Fibroblast of mammary gland (primary cell): ENCODE results near the gene KRT35.

Experiments used
- DNase-seq: peaks from one replicate; pipeline ENCODE4 v3.0.0-alpha.2; 2010; ENCODE audit warnings: low read depth
- H3K4me3 ChIP-seq: 2 replicates; pipeline ENCODE4 v1.5.1; 2011; ENCODE audit warnings: low read depth, mild to moderate bottlenecking, low read length, moderate library complexity; ENCODE audit not compliant: control insufficient read depth
- TF ChIP-seq, protein P1 (sequence below): conservative IDR thresholded peaks from 2 replicates; pipeline ENCODE4 v1.5.1; 2011; ENCODE audit warnings: low read depth, low read length, inconsistent platforms; ENCODE audit not compliant: control insufficient read depth, insufficient read depth

The KRT35 gene

DNA sequence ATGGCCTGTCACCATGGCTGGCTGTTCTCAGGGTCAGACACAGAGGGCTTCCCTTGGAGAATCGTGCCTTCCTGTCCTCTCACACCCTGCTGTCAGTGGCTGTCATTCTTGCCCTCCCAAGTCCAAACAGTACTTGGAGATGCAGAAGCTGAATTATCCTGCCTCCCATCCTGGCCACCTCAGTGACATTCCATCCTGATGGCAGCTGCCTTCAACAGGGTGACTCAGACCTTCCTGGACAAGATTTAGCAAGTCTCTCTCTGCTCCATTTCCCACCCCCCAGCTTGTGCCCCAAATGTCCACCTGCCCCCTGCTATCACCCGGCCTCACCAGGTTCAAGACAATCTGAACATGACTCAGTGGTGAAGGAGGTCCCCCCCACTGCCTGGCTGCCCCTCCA, 13.6 kb upstream of the KRT35 start:
- no peak overlapping the region for H3K4me3 ChIP-seq
- peak; percentile 17 for DNase-seq
- TF ChIP-seq, protein P1, sequence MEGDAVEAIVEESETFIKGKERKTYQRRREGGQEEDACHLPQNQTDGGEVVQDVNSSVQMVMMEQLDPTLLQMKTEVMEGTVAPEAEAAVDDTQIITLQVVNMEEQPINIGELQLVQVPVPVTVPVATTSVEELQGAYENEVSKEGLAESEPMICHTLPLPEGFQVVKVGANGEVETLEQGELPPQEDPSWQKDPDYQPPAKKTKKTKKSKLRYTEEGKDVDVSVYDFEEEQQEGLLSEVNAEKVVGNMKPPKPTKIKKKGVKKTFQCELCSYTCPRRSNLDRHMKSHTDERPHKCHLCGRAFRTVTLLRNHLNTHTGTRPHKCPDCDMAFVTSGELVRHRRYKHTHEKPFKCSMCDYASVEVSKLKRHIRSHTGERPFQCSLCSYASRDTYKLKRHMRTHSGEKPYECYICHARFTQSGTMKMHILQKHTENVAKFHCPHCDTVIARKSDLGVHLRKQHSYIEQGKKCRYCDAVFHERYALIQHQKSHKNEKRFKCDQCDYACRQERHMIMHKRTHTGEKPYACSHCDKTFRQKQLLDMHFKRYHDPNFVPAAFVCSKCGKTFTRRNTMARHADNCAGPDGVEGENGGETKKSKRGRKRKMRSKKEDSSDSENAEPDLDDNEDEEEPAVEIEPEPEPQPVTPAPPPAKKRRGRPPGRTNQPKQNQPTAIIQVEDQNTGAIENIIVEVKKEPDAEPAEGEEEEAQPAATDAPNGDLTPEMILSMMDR, result no peak

DNA sequence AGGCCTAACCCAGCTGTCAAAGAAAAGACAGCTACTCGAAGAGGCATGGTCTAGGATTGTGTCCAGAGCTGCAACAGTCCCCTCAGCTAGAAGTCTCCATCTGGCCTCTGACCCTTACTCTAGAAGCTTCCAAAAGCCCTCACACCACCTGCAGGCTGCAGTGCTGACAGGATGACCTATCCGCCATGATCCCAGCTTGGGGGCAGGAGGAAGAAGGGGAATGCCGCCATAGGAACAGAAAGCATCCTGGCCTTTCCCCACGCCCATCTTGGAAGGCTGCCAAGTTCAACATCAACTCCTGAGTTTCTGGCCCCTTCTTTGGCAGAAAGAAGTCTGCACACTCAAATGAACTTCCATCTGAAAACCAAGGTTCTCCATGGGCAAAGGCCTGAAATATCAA, 11.8 kb upstream of the KRT35 start:
- TF ChIP-seq, protein P1, result no peak
- peak; percentile 35 for DNase-seq

DNA sequence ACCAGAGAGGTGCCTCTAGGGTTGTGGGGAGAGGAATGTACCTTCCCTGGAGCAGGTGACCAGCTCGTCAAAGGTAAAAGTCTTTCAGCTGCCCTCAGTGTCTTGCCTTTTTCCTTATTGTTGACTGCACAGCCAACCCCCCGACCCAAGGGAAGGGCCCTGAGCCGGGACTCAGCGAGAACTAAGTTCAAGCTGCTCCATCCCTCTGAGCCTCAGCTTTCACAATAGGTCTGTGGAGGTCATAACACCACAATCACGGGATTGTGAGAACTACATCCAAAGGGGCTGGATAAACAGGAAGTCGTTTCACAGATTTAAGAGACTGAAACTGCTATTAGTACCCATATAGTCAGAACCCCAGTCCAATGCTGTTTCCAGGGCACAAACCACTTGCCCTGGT, 11.4 kb upstream of the KRT35 start:
- TF ChIP-seq, protein P1, result no peak
- DNase-seq, result peak; percentile 60
- H3K4me3 ChIP-seq, result no peak overlapping the region

More for the DNA sequence above, 11.8 kb upstream of the KRT35 start:
- no peak overlapping the region for H3K4me3 ChIP-seq

DNA sequence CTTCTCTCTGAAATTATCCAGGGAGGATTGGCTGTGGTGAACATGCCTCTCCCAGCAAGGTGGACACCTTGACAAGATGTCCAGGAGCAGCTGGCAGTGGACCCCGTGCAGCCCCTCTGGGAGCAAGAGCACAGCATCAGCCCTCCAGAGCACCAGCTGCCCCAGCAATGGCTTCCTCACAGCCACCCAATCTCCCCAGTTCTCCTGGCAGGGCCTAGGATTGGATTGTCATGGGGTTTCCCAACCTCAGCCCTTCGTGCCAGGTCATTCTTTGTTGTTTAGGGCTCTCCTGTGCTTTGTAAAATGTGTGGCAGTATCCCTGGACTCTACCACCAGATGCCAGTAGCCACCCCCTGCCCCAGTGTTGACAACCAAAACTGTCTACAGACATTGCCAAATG, 10.5 kb upstream of the KRT35 start:
- H3K4me3 ChIP-seq, result no peak overlapping the region
- TF ChIP-seq, protein P1, result no peak
- no peak for DNase-seq

DNA sequence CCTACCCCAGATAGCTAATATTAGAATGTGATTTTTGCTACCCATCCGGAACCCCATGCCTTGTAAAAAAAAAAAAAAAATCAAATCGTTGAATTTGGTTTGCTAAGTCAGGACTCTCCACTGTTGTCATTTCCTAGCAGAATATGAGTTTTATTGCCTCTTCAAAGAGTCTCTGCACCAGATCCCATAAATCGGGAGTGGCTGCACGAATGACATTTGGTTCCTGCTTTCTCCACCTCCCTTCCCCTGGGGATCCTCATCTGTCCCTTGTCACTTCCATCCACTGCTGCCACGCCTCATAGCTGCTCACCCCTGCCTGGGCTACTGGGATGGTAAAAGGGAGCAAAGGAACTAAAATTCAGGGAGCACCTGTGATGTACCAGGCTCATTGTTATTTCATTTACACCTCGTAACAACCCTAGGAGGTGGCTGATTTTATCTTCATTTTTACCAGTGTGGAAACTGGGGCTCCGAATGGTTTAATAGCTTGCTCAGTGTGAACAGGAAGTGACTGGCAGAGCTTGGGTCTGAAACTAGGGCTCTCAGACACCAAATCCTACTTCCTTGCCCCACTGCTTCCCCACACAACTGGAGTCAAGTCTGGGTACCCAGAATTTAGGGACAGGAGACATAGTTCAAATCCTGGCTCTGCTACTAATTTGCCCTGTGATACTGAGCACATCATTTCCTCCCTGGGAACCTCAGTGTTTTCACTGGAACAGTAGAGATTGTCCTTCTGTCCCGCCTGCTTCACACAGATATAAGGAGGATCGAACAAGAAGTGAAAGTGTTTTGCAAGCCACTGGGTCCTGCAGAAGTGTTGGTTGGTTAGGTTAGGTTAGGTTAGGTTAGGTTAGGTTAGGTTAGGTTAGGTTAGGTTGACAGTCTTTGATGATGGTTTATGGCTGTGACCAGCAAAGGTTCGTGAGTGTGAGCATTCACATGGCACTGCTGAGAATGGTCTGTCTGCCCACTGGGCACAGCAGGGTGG, 9.3 kb upstream of the KRT35 start:
- TF ChIP-seq, protein P1, result no peak
- DNase-seq, result no peak
- H3K4me3 ChIP-seq, result no peak overlapping the region

DNA sequence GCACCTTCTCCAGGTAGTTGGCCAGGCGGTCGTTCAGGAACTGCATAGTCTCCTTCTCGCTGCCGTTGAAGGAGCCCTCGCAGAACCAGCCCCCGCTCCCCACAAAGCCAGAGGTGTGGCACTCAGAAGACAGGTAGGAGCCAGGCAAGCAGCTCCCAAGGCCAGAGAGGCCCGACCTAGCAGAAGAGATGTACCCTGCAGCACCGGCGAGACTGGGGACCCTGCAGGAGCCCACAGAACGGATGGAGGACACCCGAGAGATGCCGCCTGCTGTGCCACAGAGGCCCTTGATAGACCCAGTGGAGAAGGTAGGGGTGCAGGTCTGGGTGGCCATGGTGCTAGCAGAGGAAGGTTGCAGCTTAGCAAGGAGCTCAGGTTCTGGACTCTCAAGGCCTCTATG, 8.6 kb upstream of the KRT35 start, which contains the start of gene KRT36:
TSS of gene KRT36 (minus strand) at position 380 of the 400 bp plus-strand sequence. CDS start at position 334, 46 bp downstream.
- TF ChIP-seq, protein P1, result no peak
- no peak for DNase-seq

More for the DNA sequence above, 8.6 kb upstream of the KRT35 start, which contains the start of gene KRT36:
- no peak within 1 kb of the TSS for H3K4me3 ChIP-seq
